SK-N-DZ (cell line): Measurements from ENCODE around the gene MAPK8.
"Not testable (repeated sequence)": the region's sequence is repeated elsewhere in the genome, so short reads cannot be mapped to it uniquely, and the experiment has no call there.

Experiments
- DNase-seq: peaks from one replicate; pipeline ENCODE4 v3.0.0-alpha.2; 2015; ENCODE audit warnings: low spot score

Gene MAPK8

DNA sequence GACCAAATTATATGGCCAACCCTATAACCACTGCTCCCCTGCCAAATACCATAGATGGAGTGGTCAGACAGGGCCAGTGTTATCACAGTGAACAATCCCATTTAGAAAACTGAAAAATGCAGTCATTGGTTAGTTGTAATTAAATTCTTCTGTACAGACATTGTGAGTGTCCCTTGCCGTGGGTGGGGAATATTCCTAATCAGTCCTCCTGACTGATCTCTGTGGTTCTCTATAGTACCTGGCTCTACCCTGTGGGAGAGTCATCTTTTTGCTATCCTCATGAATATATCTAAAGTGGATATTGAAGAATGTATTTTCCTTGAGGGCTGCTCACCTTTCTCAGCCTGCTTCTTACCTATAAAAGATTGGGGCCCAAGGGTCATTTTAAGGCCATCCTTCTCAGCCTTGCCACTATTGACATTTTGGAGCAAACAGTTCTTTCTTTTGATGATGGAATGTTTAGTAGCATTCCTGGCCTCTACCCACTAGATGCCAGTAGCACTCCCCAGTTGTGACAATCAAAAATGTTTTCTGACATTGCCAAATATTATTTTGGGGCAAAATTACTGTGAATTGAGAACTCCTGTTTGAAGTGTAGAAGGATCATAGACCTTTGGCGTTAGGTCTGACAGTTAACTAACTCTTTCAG, 110.2 kb downstream of the MAPK8 start:
- no peak for DNase-seq

DNA sequence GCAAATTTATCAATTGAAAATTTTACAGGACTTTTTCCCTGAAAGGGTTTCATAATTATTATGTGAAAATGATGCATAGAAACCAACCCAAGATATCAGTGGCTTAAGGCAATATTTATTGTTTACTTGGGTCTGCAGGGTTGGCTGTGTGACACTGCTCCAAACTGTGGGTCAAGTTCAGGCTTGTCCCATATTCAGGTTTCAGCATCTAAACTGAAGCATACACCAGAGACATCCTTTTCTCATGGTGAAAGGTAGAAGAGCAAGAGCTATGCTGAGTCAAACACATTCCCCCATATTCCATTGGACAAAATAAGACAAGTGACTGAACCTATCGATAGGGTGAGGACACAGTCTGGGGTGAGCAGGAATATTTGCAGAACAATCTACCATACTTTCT, 110.9 kb downstream of the MAPK8 start:
- DNase-seq: no peak

DNA sequence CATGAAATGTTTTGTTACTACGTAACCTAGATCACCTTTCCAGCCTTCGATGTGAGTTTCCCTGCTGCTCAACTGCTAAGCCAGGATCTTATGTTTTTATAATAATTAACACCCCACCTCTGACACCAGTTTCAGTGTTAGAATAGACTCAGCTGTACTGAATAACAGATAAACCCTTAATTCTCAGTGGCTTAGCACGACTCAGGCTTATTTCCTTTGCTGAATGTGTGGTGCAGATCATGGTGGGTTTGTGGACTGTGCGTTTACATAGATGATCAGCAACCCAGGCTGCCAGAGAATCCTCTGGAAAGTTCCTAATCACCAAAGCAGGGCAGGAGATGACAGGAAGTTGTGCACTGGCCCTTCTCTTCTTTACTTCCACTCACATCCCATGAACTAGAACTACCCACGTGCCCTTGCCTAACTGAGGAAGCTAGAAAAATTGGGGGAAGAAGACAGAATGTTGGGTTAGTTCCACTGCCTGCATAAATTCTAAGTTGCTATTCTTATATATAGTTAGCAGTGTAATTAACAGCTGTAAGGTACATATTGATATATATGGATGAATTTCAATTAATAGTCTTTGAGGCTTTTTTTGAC, 111.8 kb downstream of the MAPK8 start:
- no peak for DNase-seq

DNA sequence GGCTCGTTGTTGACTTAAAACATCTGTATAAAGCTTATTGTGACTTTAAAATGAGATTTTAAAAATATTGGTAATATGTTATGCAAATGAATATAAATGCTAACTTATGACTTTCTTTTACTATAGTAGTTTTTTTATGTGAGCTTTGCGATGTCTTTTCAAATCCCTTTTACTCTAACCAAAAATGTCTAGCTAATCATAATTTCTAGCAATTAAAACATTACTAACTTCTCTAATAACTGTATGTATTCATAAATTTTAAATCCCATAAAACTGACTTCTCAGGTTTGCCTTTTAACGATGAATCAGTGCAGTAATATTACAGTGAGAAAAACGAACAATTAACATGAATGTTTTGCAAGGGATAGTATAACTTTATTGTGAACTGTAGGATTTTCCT, 113.2 kb downstream of the MAPK8 start:
- DNase-seq: no peak

DNA sequence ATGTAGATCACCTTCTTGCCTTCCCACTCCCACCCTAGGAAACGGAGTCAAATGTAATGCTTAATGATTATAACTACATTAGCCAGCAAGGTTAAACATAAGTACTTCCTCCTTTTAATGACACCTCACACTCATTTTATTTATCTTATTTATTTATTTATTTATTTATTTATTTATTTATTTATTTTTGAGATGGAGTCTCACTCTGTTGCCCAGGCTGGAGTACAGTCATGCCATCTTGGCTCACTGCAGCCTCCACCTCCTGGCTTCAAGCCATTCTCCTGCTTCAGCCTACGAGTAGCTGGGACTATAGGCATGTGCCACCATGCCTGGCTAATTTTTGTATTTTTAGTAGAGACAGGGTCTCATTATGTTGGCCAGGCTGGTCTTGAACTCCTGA, 115.4 kb downstream of the MAPK8 start:
- DNase-seq: not testable (repeated sequence)

DNA sequence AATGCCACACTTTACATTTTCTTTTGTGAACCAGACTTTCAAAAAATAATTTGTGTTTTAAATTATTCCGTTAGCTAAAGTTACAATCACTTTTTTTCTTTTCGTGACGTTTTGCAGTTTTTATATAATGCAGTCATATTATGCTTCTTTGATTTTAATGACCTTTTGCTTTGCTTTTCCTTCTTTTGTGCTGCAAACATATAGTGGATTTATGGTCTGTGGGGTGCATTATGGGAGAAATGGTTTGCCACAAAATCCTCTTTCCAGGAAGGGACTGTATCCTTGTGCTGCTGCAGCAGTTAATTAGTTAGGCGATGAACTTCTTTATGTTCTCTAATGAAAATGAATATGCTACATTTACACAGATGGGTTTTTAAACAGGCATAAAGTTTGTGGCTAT, 117.4 kb downstream of the MAPK8 start:
- DNase-seq: no peak

DNA sequence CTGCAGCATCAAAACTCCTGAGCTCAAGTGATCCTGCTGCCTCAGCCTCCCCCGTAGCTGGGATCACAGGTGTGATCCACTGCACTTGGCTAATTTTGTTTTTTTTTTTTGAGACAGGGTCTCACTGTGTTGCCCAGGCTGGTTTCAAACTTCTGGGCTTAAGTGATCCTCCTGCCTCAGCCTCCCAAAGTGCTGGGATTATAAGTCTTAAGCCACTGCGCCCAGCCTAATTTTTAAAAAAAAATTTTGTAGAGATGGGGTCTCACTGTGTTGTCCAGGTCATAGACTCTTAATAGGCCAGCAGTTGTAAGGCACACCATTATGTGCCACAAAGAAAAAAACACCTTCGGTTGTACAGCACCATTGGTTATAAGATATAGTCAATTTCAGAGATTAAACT, 122.4 kb downstream of the MAPK8 start:
- DNase-seq: no peak

DNA sequence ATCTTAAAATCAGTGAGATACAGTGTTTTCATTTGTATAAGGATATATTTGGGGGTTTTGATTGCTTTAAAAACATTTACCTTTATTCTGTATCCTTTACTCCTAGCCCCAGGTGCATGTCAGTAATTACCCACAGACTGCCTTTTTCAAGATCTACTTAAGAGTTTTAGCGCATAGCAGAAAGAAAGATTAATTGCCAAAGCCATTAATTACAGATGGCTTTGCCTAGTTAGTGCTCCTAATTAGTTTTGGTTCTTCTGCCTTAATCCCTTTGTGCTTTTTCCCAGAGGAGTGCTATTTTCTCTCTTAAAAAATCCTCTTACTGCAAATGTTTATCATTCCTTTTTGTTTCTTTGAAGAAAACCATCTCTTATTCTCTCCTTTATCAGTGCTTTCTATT, 122.8 kb downstream of the MAPK8 start:
- DNase-seq: no peak

DNA sequence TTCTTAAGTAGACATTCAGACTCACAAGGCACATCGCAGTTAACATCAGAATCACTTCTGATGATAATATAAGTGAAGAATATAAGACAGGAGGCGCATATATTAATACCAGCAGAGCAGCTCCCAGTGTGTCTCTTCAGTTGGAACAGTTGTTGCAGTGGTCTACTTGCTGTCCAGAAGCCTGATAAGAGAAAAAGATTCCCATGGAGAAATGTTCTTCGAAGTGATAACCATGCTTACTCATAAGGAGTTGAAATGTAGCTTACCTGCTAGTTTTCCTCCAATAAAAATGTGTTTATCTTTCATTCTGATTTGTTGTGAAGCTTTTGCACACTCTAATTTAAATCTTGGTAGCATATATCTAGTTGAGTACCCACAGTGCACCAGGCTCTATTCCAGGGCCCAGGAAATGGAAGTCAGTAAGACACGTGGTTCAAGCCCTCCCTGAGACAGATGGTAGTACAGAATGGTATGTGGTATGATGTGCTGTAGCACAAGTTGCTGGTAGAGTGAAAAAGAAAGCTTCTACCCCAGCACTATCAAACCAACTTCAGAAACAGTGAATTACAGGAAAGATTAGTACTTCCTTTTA, 124.0 kb downstream of the MAPK8 start:
- DNase-seq: no peak

DNA sequence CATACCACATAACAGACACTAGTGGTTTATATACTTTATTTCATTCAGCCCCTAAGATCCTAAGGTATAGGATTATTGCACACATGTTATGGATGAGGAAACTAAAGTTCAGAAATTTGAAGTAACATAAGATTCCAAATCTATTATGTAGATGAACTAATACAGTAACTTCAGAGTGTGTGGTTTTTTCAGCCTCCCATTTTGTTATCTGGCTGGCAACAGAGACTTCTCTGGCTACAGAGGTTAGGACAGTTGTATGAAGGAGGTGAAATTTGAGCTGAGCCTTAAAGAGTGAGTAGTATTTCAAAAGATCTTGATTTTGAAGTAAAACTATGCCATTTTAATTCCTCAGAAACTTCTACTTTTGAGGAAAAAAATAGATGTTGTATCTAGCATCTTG, 125.4 kb downstream of the MAPK8 start:
- DNase-seq: no peak

DNA sequence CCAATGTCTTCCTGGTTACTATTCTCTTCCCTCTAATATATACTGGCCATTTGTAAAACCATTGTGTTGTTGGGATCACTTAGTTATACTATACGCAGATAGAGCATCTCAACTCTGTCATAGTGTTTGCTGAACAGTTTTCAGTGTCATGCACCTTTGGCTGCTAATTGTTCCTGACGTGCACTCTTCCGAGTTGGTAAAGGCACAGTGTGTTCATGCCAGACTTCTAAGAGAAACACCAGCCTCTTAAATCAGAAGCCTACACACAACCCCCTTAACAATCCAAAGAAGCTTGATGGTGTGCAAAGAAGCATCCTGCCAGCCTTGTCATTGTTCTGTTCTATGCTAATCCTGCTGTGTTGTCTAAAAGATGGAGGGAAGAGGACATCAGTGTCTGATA, 131.1 kb downstream of the MAPK8 start:
- DNase-seq: peak; percentile 49

DNA sequence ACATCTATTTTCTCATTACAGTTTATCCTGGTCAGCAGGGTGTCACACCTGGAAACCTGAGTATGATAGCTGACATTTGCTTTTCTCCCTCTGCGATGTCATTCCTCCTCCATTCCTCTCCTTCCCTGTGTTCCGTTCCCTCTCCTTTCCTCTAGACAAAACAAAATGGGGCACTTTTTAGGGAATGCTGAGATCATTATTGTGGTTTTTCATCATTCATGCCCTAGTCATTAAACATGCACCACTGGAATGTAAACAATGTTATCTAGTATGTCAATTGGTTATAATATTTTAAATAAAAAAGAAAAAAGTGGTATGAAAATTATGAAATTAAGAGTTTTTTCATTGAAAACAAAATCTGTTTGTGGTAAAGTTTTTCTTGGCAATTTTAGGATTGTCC, 132.6 kb downstream of the MAPK8 start:
- DNase-seq: no peak

DNA sequence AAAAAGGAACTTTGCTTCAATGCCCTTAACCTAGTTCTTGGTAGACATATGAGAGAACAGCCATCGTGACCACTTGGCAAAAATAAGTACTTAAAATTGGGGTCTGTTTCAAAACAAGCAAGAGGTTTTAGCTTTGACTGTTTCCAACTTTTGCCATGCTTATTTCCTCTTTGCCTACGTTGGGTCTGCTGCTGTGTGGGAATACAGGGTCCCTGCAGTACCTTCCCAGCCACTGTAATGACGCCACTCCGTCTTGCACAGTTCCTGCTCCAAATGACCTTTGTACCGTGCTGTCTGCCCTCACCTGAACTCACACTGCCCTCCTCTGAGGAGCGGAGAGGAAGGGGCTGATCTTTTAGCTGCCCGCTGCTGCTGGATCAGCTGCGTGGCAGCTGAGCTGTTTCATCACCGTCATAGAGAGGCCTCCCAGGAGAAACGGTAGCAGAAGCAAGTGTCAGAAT, 133.1 kb downstream of the MAPK8 start:
- DNase-seq: no peak

DNA sequence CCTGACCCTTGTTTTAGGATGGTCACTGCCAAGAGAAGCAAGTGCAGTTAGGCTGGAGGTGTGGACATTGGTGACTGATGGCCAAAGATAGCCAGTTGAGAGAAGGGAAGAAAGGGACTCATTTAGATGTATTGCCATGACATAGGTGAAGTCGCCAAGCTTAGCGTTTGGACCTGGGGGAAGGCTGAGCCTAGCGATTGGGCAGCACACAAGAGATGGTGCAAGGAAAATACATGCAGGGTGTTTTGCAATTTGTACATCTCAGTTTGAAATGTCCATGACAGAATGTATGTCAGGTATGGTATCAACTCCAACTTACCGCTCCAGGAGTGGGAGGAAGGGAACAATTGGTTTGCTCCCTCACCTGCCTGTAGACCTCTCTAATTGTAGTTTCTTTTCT, 134.3 kb downstream of the MAPK8 start:
- no peak for DNase-seq

DNA sequence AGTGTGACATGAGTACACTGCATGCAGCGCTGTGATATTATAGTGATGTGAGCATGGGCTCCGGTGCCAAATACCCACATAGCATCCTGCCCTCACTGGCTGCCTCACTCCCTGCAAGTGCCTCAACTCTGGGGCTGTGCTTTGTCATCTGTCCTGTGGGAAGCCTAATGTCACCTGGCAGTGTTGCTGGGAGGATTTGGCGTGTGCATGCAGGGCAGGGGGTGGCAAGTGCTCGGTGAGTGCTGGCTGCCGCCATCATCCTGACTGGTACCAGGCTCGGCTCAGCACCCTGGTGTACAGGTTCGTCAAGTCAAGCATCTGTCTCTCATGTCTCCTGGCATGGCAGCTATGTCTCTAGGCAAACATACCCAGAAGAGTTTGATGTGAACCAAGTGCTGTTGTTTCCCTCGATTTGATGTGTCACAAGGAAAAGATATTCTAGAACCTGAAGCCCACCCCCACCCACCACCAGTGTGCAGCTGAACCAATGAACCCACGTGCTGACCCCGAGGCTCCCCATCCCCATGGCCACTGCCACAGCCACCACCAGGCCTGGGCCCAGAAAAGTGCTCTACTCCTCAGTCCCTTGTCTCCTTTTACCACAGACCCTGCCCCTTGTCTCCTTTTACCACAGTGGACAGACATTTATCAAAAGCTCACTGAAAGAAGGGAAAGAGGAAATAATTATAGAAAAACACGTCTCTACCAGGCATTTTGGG, 135.8 kb downstream of the MAPK8 start:
- no peak for DNase-seq

DNA sequence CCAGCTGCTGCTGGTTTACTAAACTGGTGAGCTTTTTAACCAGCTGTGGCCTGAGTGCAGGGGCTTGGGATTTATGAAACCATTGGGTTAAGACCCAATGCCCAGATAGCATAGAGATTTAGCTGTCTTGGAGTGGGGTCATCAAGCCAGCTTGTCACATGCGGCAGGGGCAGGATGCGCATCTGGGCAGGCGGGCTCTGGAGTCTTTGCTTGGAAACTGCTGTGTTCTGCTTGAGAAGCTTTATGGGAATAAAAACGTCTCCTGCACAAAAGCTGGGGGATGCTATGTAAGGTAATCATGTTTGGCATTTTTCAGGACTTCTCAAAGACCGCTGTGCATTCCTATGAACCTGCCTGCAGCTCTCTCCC, 136.3 kb downstream of the MAPK8 start:
- no peak for DNase-seq

DNA sequence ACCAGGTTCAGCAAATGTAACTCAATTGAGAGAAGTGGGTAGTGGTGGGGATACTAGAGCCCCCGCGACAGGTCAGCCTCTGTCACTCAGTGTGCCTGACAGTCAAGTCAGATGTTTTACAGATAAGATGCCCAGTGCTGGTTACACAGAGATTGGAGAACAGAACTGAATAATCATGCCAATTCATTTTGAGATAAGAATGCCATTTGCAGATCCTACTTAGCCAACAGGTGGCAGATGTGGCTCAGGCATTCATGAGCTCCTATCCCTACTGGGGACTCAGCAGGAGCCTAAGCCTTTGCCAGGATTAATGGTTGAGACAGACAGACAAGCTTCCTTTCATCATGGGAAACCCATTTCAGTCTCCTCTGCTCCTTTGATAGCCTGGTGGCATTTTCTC, 137.8 kb downstream of the MAPK8 start:
- DNase-seq: peak; percentile 54

DNA sequence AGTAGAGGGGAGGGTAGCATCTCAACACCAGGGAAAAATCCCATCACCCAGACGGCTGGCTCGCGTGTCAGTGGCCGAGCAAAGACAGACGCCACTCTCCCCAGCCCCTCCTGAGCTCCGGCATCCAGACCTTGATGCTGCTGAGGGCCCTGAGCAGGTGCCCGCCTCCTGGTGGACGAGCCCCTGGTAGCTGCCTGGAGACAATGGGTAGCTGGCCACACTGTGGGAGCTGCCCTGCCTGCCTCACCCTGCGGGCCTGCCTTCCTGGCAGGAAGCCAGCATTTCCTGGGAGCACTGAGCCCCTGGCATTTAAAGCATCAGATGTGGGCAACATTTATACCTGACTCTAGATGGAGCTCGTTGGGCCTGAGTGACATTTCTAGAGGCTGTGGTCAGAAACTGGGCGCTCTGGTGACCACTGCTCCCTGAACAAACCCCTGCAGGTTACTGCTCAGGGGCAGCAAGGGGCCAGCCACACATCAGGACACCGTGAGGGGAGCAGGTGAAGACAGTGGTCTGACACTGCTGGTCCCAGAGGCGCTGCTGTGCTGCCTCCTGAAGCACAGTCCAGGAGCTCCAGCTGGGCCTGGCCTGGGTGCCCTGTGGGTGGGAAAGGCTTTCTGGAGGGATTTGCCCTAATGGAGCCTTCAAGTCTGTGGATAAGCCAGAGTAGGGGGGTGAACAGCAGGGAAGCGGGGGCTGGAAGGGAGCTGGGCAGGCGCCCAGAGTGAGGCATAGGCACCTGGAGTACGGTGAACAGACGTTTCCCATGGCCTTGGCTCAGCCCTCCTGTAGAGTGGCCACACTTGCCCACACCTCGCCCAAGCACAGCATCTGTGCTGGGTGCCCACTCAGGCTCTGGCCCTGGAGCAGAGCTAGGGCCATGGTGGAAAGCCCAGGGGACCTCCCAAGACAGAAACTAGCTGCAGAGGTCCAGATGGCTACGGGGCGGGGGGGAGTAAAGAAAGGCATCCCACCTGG, 138.7 kb downstream of the MAPK8 start:
- DNase-seq: peak; percentile 49

DNA sequence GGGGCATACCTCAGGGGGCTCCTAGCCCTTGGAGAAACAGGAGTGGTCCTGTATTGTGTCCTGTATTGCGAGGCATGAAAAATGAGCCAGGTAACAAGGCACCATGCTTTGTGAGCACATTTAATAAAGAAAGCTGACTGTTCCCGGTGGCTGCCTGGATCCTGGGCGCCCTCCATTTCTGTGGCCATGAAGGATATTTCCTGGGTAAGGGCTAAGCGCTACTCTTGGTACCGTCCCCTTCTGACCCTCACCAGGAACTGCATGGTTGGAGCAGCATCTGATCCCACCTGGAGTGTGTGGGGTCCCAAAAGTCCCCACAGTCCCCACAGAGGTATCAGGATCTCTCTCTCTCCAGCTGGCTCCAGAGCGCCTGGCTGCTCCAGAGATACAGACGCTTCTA, 139.5 kb downstream of the MAPK8 start:
- DNase-seq: no peak

DNA sequence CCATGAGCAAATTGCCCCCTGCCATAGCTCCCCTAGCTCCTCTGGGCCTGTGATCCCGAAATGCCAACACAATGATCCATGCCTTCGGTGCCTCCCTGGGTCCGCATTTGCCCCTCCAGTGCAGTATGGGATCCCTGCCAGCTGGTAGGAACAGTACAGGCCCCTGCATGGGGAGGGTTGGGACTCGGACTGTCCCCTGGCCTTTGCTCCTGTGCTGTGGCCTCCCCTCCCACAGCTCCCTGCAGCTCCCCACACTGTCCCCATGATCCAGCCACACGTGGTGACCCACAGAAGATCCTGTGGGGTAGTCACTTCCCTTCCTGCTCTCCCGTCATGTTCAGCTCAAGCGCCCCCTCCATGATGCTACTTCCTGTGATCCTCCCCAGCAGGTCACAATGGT, 140.3 kb downstream of the MAPK8 start:
- DNase-seq: no peak

DNA sequence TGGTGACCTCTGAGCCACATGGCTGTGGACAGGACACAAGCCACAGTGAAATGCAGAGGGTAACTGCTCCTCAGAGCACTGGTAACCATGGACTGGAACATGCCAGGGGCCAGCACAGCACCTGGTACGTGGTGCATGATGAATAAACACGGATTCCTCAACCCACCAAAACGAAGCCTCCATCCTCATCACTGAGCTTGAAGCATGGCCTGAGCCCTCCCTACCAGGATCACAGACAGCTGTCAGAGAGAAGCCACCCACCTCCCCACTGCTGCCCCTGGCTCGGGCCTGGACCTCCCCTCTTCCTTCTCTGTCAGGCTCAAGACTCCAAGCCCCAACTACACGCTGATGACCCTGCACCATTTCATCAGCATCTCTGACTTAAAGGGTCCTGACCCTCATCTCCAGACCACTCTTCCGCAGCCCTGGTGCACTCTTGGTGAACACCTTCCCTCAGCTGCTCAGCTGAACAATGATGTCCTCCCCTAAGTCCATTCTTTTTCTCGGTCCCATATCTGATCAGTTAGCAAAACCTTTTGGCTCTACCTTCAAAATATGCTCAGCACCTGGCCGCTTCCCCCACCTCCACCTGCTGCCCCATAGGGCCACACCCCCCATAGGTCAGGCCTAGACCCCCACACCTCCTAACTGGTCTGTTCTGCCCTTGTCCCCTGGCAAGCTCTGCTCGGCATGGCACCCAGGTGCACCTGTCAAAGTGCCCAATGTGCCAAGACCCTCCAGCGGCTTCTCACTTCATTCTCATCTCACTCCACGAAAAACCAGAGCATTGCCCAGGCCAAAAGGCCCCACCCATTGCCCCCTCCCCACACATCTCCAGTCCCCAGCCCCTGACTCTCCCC, 141.1 kb downstream of the MAPK8 start:
- DNase-seq: no peak
